ENCODE results near the gene WASF3.

The WASF3 gene

GRCh38 chr13:26522571-26522970 is 34.9 kb upstream of the WASF3 start:
- H3K4me2 ChIP-seq (ENCODE audit: insufficient read depth, low read length), result no peak overlapping the region
- ATAC-seq (ENCODE audit: insufficient read depth, low read depth), result no peak
- TF ChIP-seq CTCF (IDR thresholded peaks at IDR 0.05; ENCODE audit: borderline replicate concordance, extremely low read depth, low read length, poor library complexity, severe bottlenecking) (no peak), EZH2 (IDR thresholded peaks at IDR 0.05; ENCODE audit: borderline replicate concordance, low read depth, low read length, severe bottlenecking) (no peak)

DNA sequence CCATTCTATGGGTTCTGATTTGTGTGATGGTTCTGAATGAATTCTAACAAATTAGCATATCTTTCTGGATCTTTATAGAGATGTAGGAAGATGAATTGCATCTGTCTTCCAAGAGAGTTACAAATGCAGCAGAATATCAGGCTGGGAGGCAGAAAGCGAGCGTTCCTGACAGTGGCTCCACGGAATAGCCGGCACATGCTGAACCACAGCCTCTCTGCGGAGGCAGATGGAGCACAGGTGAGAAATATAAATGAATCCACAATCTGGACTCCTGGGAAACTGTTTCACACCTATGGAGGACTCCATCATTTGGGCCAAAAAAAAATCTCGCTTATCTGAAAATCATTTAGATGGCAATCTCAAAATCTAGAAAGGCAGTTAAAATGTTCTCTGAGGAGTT is 34.5 kb upstream of the WASF3 start:
- Histone ChIP-seq H3K27ac (ENCODE audit: low read length) (no peak overlapping the region), H3K4me3 (ENCODE audit: low read depth in 1 of 2, low read length in 2 of 2) (no peak overlapping the region), H3K79me2 (ENCODE audit: insufficient read depth, low read length) (no peaks in the 10 kb centered on the region), H3K4me1 (ENCODE audit: insufficient read depth, low read length) (no peaks in the 10 kb centered on the region), H3K9ac (ENCODE audit: low read depth, low read length) (no peak overlapping the region), H3K36me3 (ENCODE audit: insufficient read depth, low read length) (no peaks in the 10 kb centered on the region), H3K27me3 (ENCODE audit: insufficient read depth, low read length, poor library complexity) (no peaks in the 10 kb centered on the region), H3K4me2 (ENCODE audit: insufficient read depth, low read length) (no peak overlapping the region), H3K9me3 (ENCODE audit: insufficient read depth, low read length, severe bottlenecking) (no peaks in the 10 kb centered on the region), H2AFZ (ENCODE audit: low read depth, low read length) (no peak overlapping the region), H4K20me1 (ENCODE audit: insufficient read depth, low read length) (no peaks in the 10 kb centered on the region)
- DNase-seq, result no peak
- no peak for ATAC-seq (ENCODE audit: insufficient read depth, low read depth)
- TF ChIP-seq EZH2 (IDR thresholded peaks at IDR 0.05; ENCODE audit: borderline replicate concordance, low read depth, low read length, severe bottlenecking), result no peak
- TF ChIP-seq CTCF (IDR thresholded peaks at IDR 0.05; ENCODE audit: borderline replicate concordance, extremely low read depth, low read length, poor library complexity, severe bottlenecking), result no peak

More at GRCh38 chr13:26522571-26522970, 34.9 kb upstream of the WASF3 start:
- H3K4me1 ChIP-seq (ENCODE audit: insufficient read depth, low read length), result no peaks in the 10 kb centered on the region
- no peaks in the 10 kb centered on the region for H4K20me1 ChIP-seq (ENCODE audit: insufficient read depth, low read length)
- peaks cover 2% of the 10 kb centered on the region for H3K27me3 ChIP-seq (ENCODE audit: insufficient read depth, low read length, poor library complexity)
- H3K9ac ChIP-seq (ENCODE audit: low read depth, low read length), result no peak overlapping the region
- H3K27ac ChIP-seq (ENCODE audit: low read length), result no peak overlapping the region
- H3K9me3 ChIP-seq (ENCODE audit: insufficient read depth, low read length, severe bottlenecking), result no peaks in the 10 kb centered on the region
- no peaks in the 10 kb centered on the region for H3K79me2 ChIP-seq (ENCODE audit: insufficient read depth, low read length)
- no peak overlapping the region for H2AFZ ChIP-seq (ENCODE audit: low read depth, low read length)
- H3K4me3 ChIP-seq (ENCODE audit: low read depth in 1 of 2, low read length in 2 of 2), result no peak overlapping the region
- no peaks in the 10 kb centered on the region for H3K36me3 ChIP-seq (ENCODE audit: insufficient read depth, low read length)
- DNase-seq, result no peak

- H3K4me2 ChIP-seq (ENCODE audit: insufficient read depth, low read length), result no peak overlapping the region
- no peak for ATAC-seq (ENCODE audit: insufficient read depth, low read depth)
- no peak overlapping the region for H3K4me3 ChIP-seq (ENCODE audit: low read depth in 1 of 2, low read length in 2 of 2)
Measured at GRCh38 chr13:26525528-26525927, 32.0 kb upstream of the WASF3 start.

More at GRCh38 chr13:26525528-26525927, 32.0 kb upstream of the WASF3 start:
- H3K36me3 ChIP-seq (ENCODE audit: insufficient read depth, low read length), result no peaks in the 10 kb centered on the region
- TF ChIP-seq EZH2 (IDR thresholded peaks at IDR 0.05; ENCODE audit: borderline replicate concordance, low read depth, low read length, severe bottlenecking) (no peak), CTCF (IDR thresholded peaks at IDR 0.05; ENCODE audit: borderline replicate concordance, extremely low read depth, low read length, poor library complexity, severe bottlenecking) (no peak)
- no peak overlapping the region for H2AFZ ChIP-seq (ENCODE audit: low read depth, low read length)
- H3K79me2 ChIP-seq (ENCODE audit: insufficient read depth, low read length), result no peaks in the 10 kb centered on the region
- H3K4me1 ChIP-seq (ENCODE audit: insufficient read depth, low read length), result no peaks in the 10 kb centered on the region
- no peak for DNase-seq
- H4K20me1 ChIP-seq (ENCODE audit: insufficient read depth, low read length), result no peaks in the 10 kb centered on the region
- no peak overlapping the region for H3K9ac ChIP-seq (ENCODE audit: low read depth, low read length)
- H3K27me3 ChIP-seq (ENCODE audit: insufficient read depth, low read length, poor library complexity), result no peaks in the 10 kb centered on the region
- no peak overlapping the region for H3K27ac ChIP-seq (ENCODE audit: low read length)
- no peaks in the 10 kb centered on the region for H3K9me3 ChIP-seq (ENCODE audit: insufficient read depth, low read length, severe bottlenecking)

All from DND-41 (cell line).